MM.1S (cell line): ENCODE results near the gene MPP3.

Experiments used
- DNase-seq: peaks from one replicate; pipeline ENCODE4 v3.0.0-alpha.2; 2015
- H2AFZ ChIP-seq: fragments of 300-600 bp; sonication (generic); 2 replicates; pipeline ENCODE4 v1.6.0; 2016; ENCODE audit warnings: antibody characterized with exemption, low read length
- H3F3A ChIP-seq: fragments of 300-600 bp; sonication (generic); 2 replicates; pipeline ENCODE4 v1.6.1; 2016; ENCODE audit warnings: mild to moderate bottlenecking, antibody characterized with exemption, low read length, moderate library complexity, mixed read lengths; ENCODE audit not compliant: insufficient read depth
- H3K27ac ChIP-seq: fragments of 300-600 bp; sonication (generic); 2 replicates; pipeline ENCODE4 v1.5.1; 2016; ENCODE audit warnings: mild to moderate bottlenecking, low read length
- H3K27me3 ChIP-seq: fragments of 300-600 bp; sonication (generic); replicated peaks from 2 replicates; pipeline ENCODE4 v1.6.0; 2016; ENCODE audit warnings: low read length; ENCODE audit not compliant: insufficient read depth
- H3K36me3 ChIP-seq: fragments of 300-600 bp; sonication (generic); replicated peaks from 2 replicates; pipeline ENCODE4 v1.6.1; 2016; ENCODE audit warnings: mild to moderate bottlenecking, low read length, mixed read lengths; ENCODE audit not compliant: insufficient read depth
- H3K4me1 ChIP-seq: fragments of 300-600 bp; sonication (generic); 2 replicates; pipeline ENCODE4 v1.6.1; 2016; ENCODE audit warnings: low read length, mixed read lengths
- H3K4me2 ChIP-seq: fragments of 300-600 bp; sonication (generic); 2 replicates; pipeline ENCODE4 v1.6.0; 2016; ENCODE audit warnings: low read depth, low read length
- H3K4me3 ChIP-seq: fragments of 300-600 bp; sonication (generic); 2 replicates; pipeline ENCODE4 v1.5.1; 2016; ENCODE audit warnings: low read length, mixed read lengths
- H3K79me2 ChIP-seq: fragments of 300-600 bp; sonication (generic); 2 replicates; pipeline ENCODE4 v1.6.1; 2016; ENCODE audit warnings: mixed run types, low read length, mixed read lengths
- H3K9ac ChIP-seq: fragments of 300-600 bp; sonication (generic); 2 replicates; pipeline ENCODE4 v1.6.1; 2016; ENCODE audit warnings: low read length, mixed read lengths
- H3K9me2 ChIP-seq: fragments of 300-600 bp; sonication (generic); replicated peaks from 2 replicates; pipeline ENCODE4 v1.6.1; 2016; ENCODE audit warnings: mild to moderate bottlenecking, low read length, mixed read lengths; ENCODE audit not compliant: insufficient read depth
- H3K9me3 ChIP-seq: fragments of 300-600 bp; sonication (generic); replicated peaks from 2 replicates; pipeline ENCODE4 v1.6.1; 2016; ENCODE audit warnings: mild to moderate bottlenecking, low read length, mixed read lengths; ENCODE audit not compliant: insufficient read depth
- H4K20me1 ChIP-seq: fragments of 300-600 bp; sonication (generic); 2 replicates; pipeline ENCODE4 v1.6.1; 2016; ENCODE audit warnings: mild to moderate bottlenecking, low read length, moderate library complexity, mixed read lengths; ENCODE audit not compliant: insufficient read depth
- EZH2 ChIP-seq: fragments of 300-600 bp; sonication (generic); optimal IDR thresholded peaks from 2 replicates; pipeline ENCODE3; 2017; ENCODE audit warnings: low read depth, mild to moderate bottlenecking, antibody characterized with exemption, low read length, mixed read lengths
- EZH2phosphoT487 ChIP-seq: fragments of 300-600 bp; sonication (generic); IDR thresholded peaks from 2 replicates; pipeline ENCODE4 v1.6.1; 2018; ENCODE audit warnings: antibody characterized with exemption, low read length
- TF ChIP-seq, protein P1 (sequence below): fragments of 300-600 bp; sonication (generic); IDR thresholded peaks from 2 replicates; pipeline ENCODE4 v1.5.1; 2016; ENCODE audit warnings: antibody characterized with exemption, low read length, mixed read lengths

MPP3 gene

DNA sequence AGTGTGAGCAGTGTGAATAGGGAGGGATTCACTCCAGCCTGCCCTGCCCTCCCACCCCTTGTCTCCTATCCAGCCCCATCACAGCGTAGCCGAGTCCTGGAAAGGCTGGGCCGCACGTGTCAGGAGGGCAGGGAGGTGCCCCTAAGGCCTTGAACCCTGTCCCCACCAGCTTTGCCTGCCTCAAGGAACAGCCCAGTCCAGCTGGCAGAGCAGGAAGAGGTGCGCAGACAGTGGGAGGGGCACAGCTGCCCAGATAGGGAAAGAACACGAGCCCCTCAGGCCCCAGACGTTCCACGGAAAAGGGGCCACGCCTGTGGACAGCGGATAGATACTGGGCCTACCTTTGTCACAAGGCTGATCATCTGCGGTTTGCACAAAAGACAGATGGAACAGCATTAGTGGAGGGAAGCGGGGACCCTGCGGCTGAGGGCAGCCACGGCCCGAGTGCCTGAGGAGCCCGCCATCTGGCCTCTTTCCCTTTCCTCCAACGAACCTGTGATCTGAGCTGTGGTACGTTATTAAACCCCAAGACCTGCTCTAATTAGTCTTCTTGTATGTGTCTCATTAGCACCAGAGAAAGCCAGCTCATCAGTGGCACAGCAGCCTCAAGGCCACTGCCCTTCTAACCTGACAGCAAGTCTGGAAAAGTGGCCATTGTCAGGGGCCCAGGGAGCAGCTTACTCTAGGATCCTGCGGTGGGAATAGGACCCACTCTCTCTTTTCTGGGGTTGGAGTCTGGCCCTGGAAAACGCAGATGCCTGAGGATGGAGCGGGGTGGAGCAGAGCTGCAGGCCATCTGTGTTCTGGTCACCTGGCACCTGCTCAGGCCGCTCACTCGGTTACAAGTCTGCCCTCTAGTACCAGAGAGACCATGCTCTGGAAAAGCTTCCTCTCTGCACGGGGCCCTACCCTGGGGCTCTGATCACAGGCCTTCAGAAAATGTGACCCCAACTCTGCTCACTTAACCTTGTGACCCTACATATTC, 16.3 kb downstream of the MPP3 start:
- DNase-seq: no peak
- Histone ChIP-seq H3K4me2 (no peak overlapping the region), H3F3A (no peaks in the 10 kb centered on the region)

DNA sequence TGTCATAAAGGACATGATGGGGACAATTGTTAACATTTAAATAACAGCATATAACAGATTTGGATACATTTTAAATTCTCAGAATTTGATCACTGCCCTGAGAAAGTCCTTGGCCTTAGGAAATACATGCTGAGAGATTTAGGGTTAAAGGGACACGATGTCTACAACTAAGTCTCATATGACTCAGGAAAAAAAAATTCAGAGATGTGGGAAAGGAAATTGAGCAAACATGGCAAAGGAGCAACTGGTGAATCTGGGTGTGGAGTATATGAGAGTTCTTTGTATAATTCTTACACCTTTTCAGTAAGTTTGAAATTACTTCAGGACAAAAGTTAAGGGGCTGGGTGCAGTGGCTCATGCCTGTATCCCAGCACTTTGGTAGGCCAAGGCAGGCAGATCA, 18.2 kb downstream of the MPP3 start:
- Histone ChIP-seq H3K4me3 (no peak overlapping the region), H3K79me2 (no peaks in the 10 kb centered on the region), H3F3A (no peaks in the 10 kb centered on the region), H3K4me1 (no peaks in the 10 kb centered on the region), H3K27ac (no peak overlapping the region), H3K9ac (no peak overlapping the region), H4K20me1 (no peaks in the 10 kb centered on the region), H3K4me2 (no peak overlapping the region), H2AFZ (no peak overlapping the region), H3K27me3 (peaks cover 38% of the 10 kb centered on the region), H3K36me3 (no peaks in the 10 kb centered on the region), H3K9me2 (no peaks in the 10 kb centered on the region), H3K9me3 (no peaks in the 10 kb centered on the region)
- TF ChIP-seq EZH2phosphoT487 (no peak), EZH2 (no peak)
- TF ChIP-seq, protein P1, sequence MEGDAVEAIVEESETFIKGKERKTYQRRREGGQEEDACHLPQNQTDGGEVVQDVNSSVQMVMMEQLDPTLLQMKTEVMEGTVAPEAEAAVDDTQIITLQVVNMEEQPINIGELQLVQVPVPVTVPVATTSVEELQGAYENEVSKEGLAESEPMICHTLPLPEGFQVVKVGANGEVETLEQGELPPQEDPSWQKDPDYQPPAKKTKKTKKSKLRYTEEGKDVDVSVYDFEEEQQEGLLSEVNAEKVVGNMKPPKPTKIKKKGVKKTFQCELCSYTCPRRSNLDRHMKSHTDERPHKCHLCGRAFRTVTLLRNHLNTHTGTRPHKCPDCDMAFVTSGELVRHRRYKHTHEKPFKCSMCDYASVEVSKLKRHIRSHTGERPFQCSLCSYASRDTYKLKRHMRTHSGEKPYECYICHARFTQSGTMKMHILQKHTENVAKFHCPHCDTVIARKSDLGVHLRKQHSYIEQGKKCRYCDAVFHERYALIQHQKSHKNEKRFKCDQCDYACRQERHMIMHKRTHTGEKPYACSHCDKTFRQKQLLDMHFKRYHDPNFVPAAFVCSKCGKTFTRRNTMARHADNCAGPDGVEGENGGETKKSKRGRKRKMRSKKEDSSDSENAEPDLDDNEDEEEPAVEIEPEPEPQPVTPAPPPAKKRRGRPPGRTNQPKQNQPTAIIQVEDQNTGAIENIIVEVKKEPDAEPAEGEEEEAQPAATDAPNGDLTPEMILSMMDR: no peak
- no peak for DNase-seq

More for the DNA sequence above, 16.3 kb downstream of the MPP3 start:
- Histone ChIP-seq H3K9me2 (no peaks in the 10 kb centered on the region), H4K20me1 (no peaks in the 10 kb centered on the region), H2AFZ (no peak overlapping the region), H3K27me3 (peaks cover 23% of the 10 kb centered on the region), H3K9me3 (no peaks in the 10 kb centered on the region), H3K9ac (no peak overlapping the region), H3K4me3 (no peak overlapping the region), H3K36me3 (no peaks in the 10 kb centered on the region), H3K4me1 (no peaks in the 10 kb centered on the region), H3K79me2 (no peaks in the 10 kb centered on the region), H3K27ac (no peak overlapping the region)
- TF ChIP-seq, protein P1: no peak
- no peak for TF ChIP-seq EZH2
- no peak for TF ChIP-seq EZH2phosphoT487

DNA sequence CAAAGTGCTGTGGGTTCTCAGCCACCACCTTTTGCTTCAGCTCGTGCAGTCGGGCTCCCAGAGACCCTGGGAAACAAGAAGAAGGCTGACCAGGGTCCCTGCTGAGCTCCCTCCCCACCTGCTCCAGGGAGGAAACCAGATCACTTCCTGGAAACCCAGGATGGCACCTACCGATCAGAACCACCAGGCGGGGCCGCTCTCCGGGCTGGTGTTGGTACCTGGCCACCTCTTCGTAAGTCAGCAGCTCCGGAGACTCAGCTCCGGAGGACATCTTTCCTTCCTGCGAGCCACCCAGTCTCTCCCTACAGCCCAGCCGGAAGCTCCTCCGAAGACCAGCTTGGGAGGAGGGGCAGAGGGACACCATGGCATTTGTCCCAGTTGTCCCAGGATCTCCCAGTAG, 18.9 kb downstream of the MPP3 start:
- no peaks in the 10 kb centered on the region for H4K20me1 ChIP-seq
- DNase-seq: no peak

More for the DNA sequence above, 18.9 kb downstream of the MPP3 start:
- Histone ChIP-seq H3F3A (no peaks in the 10 kb centered on the region), H3K9ac (no peak overlapping the region), H3K9me2 (no peaks in the 10 kb centered on the region), H3K4me3 (no peak overlapping the region), H3K4me1 (no peaks in the 10 kb centered on the region), H3K9me3 (no peaks in the 10 kb centered on the region), H3K79me2 (no peaks in the 10 kb centered on the region), H2AFZ (no peak overlapping the region), H3K36me3 (no peaks in the 10 kb centered on the region), H3K27me3 (peaks cover 38% of the 10 kb centered on the region), H3K27ac (no peak overlapping the region), H3K4me2 (no peak overlapping the region)
- TF ChIP-seq EZH2phosphoT487: no peak
- TF ChIP-seq, protein P1: no peak
- no peak for TF ChIP-seq EZH2
